ENCODE data around the gene USPL1. TPM values are rescaled to one million over a fixed set of nuclear protein-coding genes. Genes with fewer than 3 reads are reported as not detected.
"Not testable (repeated sequence)": the region's sequence is repeated elsewhere in the genome, so short reads cannot be mapped to it uniquely, and the experiment has no call there.

Gene USPL1
- total RNA-seq, 1 experiment from 2014 or later = 10.7 TPM

DNA sequence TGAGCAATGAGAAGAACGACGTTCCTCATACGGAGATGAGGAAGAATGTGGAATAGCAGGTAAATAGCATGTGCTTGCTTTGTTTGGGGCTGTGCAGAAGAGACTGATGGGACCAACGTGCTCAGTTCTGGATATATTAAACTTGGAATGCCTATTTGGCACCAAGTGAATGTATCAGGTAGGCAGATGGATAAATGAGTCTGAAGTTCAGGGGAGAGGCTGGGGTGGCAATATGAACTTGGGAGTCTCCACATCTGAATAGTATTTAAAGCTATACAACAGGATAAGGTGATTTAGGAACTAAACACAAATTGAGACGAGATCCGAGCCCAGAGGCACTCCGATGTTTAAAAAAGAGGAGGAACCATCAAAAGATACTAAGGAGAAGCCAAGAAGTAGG is 12.7 kb upstream of the USPL1 start:
- H3F3A ChIP-seq (ENCODE audit: insufficient read depth, low read depth) = no peaks in the 10 kb centered on the region
- no peaks in the 10 kb centered on the region for H3K79me2 ChIP-seq (ENCODE audit: low read depth)
- no peak overlapping the region for H2AFZ ChIP-seq
- intact Hi-C loops (cut with micrococcal nuclease; ENCODE audit: unreplicated experiment) = no loop called here
- no peaks in the 10 kb centered on the region for H3K36me3 ChIP-seq (ENCODE audit: low read depth)
- H3K4me2 ChIP-seq = no peak overlapping the region
- TF ChIP-seq EZH2 (IDR thresholded peaks at IDR 0.05; ENCODE audit: low read depth) (no peak), CTCF (conservative IDR thresholded peaks at IDR 0.05) (no peak)
- ChIA-PET CTCF (no interaction called here), POLR2A (ENCODE audit: unreplicated experiment) (no interaction called here)
- no peak overlapping the region for H3K27ac ChIP-seq
- no peak overlapping the region for H3K4me3 ChIP-seq
- no peak for DNase-seq
- H4K20me1 ChIP-seq (ENCODE audit: insufficient read depth) = no peaks in the 10 kb centered on the region
- H3K4me1 ChIP-seq (replicated peaks; ENCODE audit: insufficient read depth) = no peaks in the 10 kb centered on the region
- H3K9me3 ChIP-seq (ENCODE audit: insufficient read depth, low read depth) = no peaks in the 10 kb centered on the region
- BruUV-seq (replicated peaks) = no TSS peak
- H3K27me3 ChIP-seq (ENCODE audit: insufficient read depth, low read depth) = no peaks in the 10 kb centered on the region
- no peaks in the 10 kb centered on the region for H3K9me2 ChIP-seq (ENCODE audit: insufficient read depth)

- H3K4me2 ChIP-seq; H2AFZ ChIP-seq; H3K4me3 ChIP-seq; H3K4me1 ChIP-seq (replicated peaks; ENCODE audit: insufficient read depth); H4K20me1 ChIP-seq (ENCODE audit: insufficient read depth); H3K27ac ChIP-seq; CTCF ChIA-PET; H3K27me3 ChIP-seq (ENCODE audit: insufficient read depth, low read depth); DNase-seq; H3K9me3 ChIP-seq (ENCODE audit: insufficient read depth, low read depth); intact Hi-C loops (cut with micrococcal nuclease; ENCODE audit: unreplicated experiment); H3K9me2 ChIP-seq (ENCODE audit: insufficient read depth); H3K36me3 ChIP-seq (ENCODE audit: low read depth); H3K79me2 ChIP-seq (ENCODE audit: low read depth); BruUV-seq (replicated peaks); H3F3A ChIP-seq (ENCODE audit: insufficient read depth, low read depth): not testable (repeated sequence)
- POLR2A ChIA-PET (ENCODE audit: unreplicated experiment) = interaction anchor here (0.6 kb wide), 1 partner anchor 15 kb away, joined by 3 read pairs; no protein-coding TSS in a partner anchor
Observed at GRCh38 chr13:30607186-30607585, 10.5 kb upstream of the USPL1 start.

DNA sequence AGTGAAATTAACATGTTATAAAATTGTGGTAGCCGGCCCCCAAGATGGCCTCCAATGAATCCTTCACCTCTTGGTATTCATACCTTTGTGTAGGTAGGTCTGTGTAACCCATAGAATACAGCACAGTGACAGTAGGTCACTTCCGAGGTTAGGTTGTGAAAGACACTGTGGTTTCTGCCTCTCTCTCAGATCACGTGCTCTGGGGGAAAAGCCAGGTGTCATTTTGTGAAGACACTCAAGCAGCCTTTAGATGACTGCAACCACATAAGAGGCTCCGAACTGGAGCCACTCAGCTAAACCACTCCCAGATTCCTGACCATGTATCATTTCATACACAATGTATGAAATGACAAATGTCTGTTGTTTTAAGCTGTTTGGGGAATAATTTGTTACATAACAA is 9.8 kb upstream of the USPL1 start:
- Histone ChIP-seq H3K9me2 (ENCODE audit: insufficient read depth) (no peaks in the 10 kb centered on the region), H3K79me2 (ENCODE audit: low read depth) (no peaks in the 10 kb centered on the region), H3K27ac (no peak overlapping the region), H3K4me2 (no peak overlapping the region), H3K4me3 (no peak overlapping the region), H3K36me3 (ENCODE audit: low read depth) (no peaks in the 10 kb centered on the region), H3K4me1 (replicated peaks; ENCODE audit: insufficient read depth) (no peaks in the 10 kb centered on the region), H4K20me1 (ENCODE audit: insufficient read depth) (no peaks in the 10 kb centered on the region), H3K9me3 (ENCODE audit: insufficient read depth, low read depth) (no peaks in the 10 kb centered on the region), H3F3A (ENCODE audit: insufficient read depth, low read depth) (no peaks in the 10 kb centered on the region), H2AFZ (no peak overlapping the region), H3K27me3 (ENCODE audit: insufficient read depth, low read depth) (no peaks in the 10 kb centered on the region)
- no TSS peak for BruUV-seq (replicated peaks)
- ChIA-PET POLR2A (ENCODE audit: unreplicated experiment) (no interaction called here), CTCF (no interaction called here)
- no peak for DNase-seq
- TF ChIP-seq EZH2 (IDR thresholded peaks at IDR 0.05; ENCODE audit: low read depth) = no peak
- TF ChIP-seq CTCF (conservative IDR thresholded peaks at IDR 0.05) = no peak
- intact Hi-C loops (cut with micrococcal nuclease; ENCODE audit: unreplicated experiment) = no loop called here

DNA sequence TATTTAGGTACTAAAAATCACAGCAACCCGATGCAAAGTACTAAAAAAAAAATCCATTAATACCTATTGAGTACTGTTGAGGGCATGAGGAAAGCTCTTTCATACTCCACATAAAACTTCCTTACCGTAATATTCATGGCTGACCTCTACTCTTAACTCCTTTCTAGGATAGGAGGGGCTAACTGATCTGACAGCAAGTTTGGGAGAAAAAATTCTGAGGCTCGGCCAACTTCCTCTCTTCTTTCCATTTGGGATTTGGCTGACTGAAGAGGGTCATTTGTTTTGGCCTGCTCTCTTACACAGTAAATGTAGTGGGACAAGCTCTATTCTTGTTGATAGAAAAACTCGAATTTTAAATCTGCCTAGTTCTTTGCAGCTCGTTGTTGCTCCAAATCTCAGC is 9.4 kb upstream of the USPL1 start:
- H3K9me2 ChIP-seq (ENCODE audit: insufficient read depth) = no peaks in the 10 kb centered on the region
- H3K4me3 ChIP-seq = no peak overlapping the region
- H3K36me3 ChIP-seq (ENCODE audit: low read depth) = no peaks in the 10 kb centered on the region
- TF ChIP-seq CTCF (conservative IDR thresholded peaks at IDR 0.05) (no peak), EZH2 (IDR thresholded peaks at IDR 0.05; ENCODE audit: low read depth) (no peak)
- no peaks in the 10 kb centered on the region for H3F3A ChIP-seq (ENCODE audit: insufficient read depth, low read depth)
- BruUV-seq (replicated peaks) = no TSS peak
- ChIA-PET POLR2A (ENCODE audit: unreplicated experiment) (no interaction called here), CTCF (no interaction called here)
- no peak for DNase-seq
- no peaks in the 10 kb centered on the region for H3K9me3 ChIP-seq (ENCODE audit: insufficient read depth, low read depth)
- no peak overlapping the region for H3K4me2 ChIP-seq
- intact Hi-C loops (cut with micrococcal nuclease; ENCODE audit: unreplicated experiment) = no loop called here
- H2AFZ ChIP-seq = no peak overlapping the region
- no peak overlapping the region for H3K27ac ChIP-seq
- H3K4me1 ChIP-seq (replicated peaks; ENCODE audit: insufficient read depth) = no peaks in the 10 kb centered on the region
- no peaks in the 10 kb centered on the region for H4K20me1 ChIP-seq (ENCODE audit: insufficient read depth)
- H3K27me3 ChIP-seq (ENCODE audit: insufficient read depth, low read depth) = no peaks in the 10 kb centered on the region
- no peaks in the 10 kb centered on the region for H3K79me2 ChIP-seq (ENCODE audit: low read depth)
